Activated naive CD4-positive, alpha-beta T cell treated with anti-CD3 and anti-CD28 coated beads, Interleukin-2, amount 10 ng/mL, durations not matched to agents 7 days and 5 days (primary cell): ENCODE results near the gene ARHGEF40.

ENCODE experiments used
- CTCF ChIA-PET: fragments of 350-600 bp; sonication (Branson Sonifier 250); formaldehyde crosslinking; loops from one replicate; lab custom pipeline; 2021; ENCODE audit warnings: antibody characterized with exemption; lab: Charles Lee
- DNase-seq: peaks from one replicate; pipeline ENCODE4 v3.0.0-alpha.2; 2020
- H3K27ac Mint-ChIP-seq: one replicate; pipeline ENCODE4 v1.8.0; 2021; ENCODE audit warnings: mild to moderate bottlenecking, moderate library complexity, mixed read lengths
- H3K27me3 Mint-ChIP-seq: one replicate; pipeline ENCODE4 v1.8.0; 2021; ENCODE audit warnings: mild to moderate bottlenecking, mixed read lengths
- H3K36me3 Mint-ChIP-seq: one replicate; pipeline ENCODE4 v1.8.0; 2021; ENCODE audit warnings: mixed read lengths
- H3K4me1 Mint-ChIP-seq: one replicate; pipeline ENCODE4 v1.8.0; 2021; ENCODE audit warnings: mixed read lengths
- H3K4me3 Mint-ChIP-seq: one replicate; pipeline ENCODE4 v1.8.0; 2021; ENCODE audit warnings: mild to moderate bottlenecking, moderate library complexity, mixed read lengths
- H3K9me3 Mint-ChIP-seq: one replicate; pipeline ENCODE4 v1.8.0; 2021; ENCODE audit warnings: mixed read lengths

Gene ARHGEF40

DNA sequence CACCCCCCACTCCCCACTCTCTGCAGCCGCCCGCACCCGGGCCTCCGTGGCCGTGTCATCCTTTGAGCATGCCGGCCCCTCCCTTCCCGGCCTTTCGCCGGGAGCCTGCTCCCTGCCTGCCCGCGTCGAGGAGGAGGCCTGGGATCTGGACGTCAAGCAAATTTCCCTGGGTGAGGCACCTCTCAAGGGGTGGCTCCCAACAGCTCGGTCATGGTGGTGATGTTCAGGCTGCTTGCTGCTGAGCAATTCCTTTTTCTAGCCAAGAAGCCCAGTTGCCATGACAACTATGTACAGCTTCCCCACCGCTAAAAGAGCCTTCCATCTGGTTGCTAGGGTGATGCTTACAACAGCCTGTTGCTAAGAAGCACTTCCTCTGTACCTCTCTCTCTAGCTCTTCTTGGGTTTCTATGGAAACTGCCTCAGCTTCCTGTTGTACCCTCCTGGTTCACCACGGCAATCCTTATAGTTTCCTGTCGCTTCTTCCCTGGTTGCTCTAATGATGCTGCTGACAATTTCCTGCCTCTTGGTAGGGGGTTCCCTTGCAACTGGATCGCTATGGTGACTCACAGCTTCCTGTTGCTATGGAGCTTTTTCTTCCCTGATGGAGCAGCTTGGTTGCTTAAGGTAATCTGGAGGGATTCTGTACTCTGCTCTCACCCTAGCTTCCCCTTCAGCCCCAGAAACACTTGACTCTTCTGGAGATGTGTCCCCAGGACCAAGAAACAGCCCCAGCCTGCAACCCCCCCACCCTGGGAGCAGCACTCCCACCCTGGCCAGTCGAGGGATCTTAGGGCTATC, 17.4 kb downstream of the ARHGEF40 start:
- CTCF ChIA-PET = interaction anchor here (0.8 to 4.1 kb wide), 9 partner anchors 12 to 116 kb away, joined by 3 to 72 read pairs (median 3); partner anchors contain the start of genes ARHGEF40 and TMEM253
- Mint-ChIP-seq H3K9me3 (no peaks in the 10 kb centered on the region), H3K4me3 (no peak overlapping the region), H3K27ac (peak overlapping the region; percentile 9), H3K36me3 (no peaks in the 10 kb centered on the region), H3K27me3 (peaks cover 9% of the 10 kb centered on the region), H3K4me1 (peaks cover 19% of the 10 kb centered on the region)
- DNase-seq = peak; percentile 77

DNA sequence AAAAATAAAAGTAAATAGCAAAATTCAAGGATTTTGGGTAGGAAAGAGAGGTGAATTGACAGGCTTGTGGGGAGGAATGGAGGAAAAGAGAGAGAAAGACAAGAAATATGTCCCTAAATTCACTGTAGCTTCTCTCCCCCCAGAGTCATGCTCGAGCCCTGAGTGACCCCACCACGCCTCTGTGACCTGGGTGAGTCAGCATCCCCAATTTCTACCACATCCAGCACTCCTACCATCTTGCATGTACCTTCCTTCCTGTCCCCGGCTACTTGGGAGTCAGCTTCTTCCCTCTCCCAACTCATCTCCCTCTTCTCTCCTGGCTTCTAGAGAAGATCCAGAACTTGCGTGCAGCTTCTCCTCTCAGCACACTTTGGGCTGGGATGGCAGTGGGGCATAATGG, 18.6 kb downstream of the ARHGEF40 start:
- Mint-ChIP-seq H3K27me3 (peaks cover 20% of the 10 kb centered on the region), H3K9me3 (no peaks in the 10 kb centered on the region), H3K4me3 (no peak overlapping the region), H3K27ac (no peak overlapping the region), H3K36me3 (no peaks in the 10 kb centered on the region), H3K4me1 (peaks cover 23% of the 10 kb centered on the region)
- CTCF ChIA-PET = interaction anchor here (0.9 to 4.1 kb wide), 10 partner anchors 11 to 104 kb away, joined by 3 to 72 read pairs (median 10); partner anchors contain the start of genes ARHGEF40 and TMEM253
- DNase-seq = no peak

- no peak overlapping the region for H3K4me3 Mint-ChIP-seq
- H3K9me3 Mint-ChIP-seq = no peaks in the 10 kb centered on the region
- CTCF ChIA-PET = interaction anchor here (0.8 to 4.1 kb wide), 11 partner anchors 12 to 103 kb away, joined by 3 to 72 read pairs (median 7); partner anchors contain the start of genes ARHGEF40 and TMEM253
- DNase-seq = no peak
- H3K27me3 Mint-ChIP-seq = peaks cover 25% of the 10 kb centered on the region
- no peaks in the 10 kb centered on the region for H3K36me3 Mint-ChIP-seq
- H3K4me1 Mint-ChIP-seq = peaks cover 23% of the 10 kb centered on the region
- no peak overlapping the region for H3K27ac Mint-ChIP-seq
Observed at GRCh38 chr14:21089271-21089670, 19.2 kb downstream of the ARHGEF40 start.

DNA sequence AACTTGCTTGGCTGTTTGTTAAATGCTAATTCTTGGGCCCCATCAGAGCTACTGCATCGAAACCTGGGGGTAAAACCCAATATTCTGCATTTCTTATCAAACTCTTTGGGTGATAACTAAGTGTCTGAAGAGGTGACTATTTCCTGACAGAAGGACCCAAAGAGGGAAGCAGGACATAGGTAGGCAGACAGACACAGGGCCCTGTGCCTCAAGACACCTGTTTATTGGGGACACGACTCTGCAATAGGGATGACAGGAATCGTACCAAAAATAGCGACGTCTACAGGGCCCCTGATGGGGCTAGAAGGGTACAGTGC, 19.7 kb downstream of the ARHGEF40 start:
- H3K9me3 Mint-ChIP-seq = no peaks in the 10 kb centered on the region
- peaks cover 23% of the 10 kb centered on the region for H3K4me1 Mint-ChIP-seq
- H3K27ac Mint-ChIP-seq = no peak overlapping the region
- no peak for DNase-seq
- CTCF ChIA-PET = interaction anchor here (0.8 to 4.1 kb wide), 11 partner anchors 12 to 103 kb away, joined by 3 to 72 read pairs (median 7); partner anchors contain the start of genes ARHGEF40 and TMEM253
- peaks cover 29% of the 10 kb centered on the region for H3K27me3 Mint-ChIP-seq
- H3K4me3 Mint-ChIP-seq = no peak overlapping the region
- H3K36me3 Mint-ChIP-seq = no peaks in the 10 kb centered on the region

DNA sequence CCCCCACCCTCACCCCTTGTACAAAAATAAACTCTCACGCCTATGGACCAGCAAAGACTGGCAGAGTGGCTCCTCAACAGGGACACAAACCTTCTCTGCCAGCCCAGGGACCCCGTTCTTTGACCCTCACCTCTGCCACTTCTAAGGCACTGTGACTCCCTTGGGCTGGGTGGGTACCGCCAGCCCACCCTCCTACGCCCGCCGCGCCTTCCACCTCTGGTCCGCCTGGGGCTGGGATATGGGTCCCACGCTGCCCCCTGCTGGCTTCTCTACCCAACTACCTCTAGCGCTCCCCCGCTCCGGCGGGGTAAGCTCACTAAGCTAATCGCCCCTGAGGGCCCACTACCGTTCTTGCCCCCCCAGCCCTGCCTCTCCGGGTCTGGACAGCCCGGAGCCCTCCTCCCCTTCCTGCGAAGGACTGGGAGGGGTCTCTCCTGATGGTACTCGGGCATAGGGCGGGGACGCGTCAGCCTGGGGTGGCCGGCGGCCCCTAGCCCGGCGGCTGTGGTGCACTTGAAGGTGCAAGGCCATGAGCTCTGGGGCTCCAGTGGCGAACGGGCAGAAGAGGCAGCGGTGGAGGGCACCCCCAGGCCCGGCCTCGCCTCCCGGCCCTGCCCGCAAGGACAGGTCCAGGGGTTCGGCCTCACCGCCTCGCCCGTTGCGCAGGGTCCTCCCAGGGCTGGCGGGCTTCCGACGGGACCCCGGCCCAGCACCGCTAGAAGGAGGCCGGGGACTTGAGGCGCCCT, 20.3 kb downstream of the ARHGEF40 start:
- H3K36me3 Mint-ChIP-seq = no peaks in the 10 kb centered on the region
- H3K9me3 Mint-ChIP-seq = no peaks in the 10 kb centered on the region
- H3K27me3 Mint-ChIP-seq = peaks cover 31% of the 10 kb centered on the region
- CTCF ChIA-PET = interaction anchor here (1.1 to 4.1 kb wide), 7 partner anchors 12 to 76 kb away, joined by 3 to 72 read pairs (median 36); partner anchors contain the start of genes ARHGEF40 and TMEM253
- no peak overlapping the region for H3K4me3 Mint-ChIP-seq
- no peak overlapping the region for H3K27ac Mint-ChIP-seq
- peaks cover 23% of the 10 kb centered on the region for H3K4me1 Mint-ChIP-seq
- peak; percentile 46 for DNase-seq

DNA sequence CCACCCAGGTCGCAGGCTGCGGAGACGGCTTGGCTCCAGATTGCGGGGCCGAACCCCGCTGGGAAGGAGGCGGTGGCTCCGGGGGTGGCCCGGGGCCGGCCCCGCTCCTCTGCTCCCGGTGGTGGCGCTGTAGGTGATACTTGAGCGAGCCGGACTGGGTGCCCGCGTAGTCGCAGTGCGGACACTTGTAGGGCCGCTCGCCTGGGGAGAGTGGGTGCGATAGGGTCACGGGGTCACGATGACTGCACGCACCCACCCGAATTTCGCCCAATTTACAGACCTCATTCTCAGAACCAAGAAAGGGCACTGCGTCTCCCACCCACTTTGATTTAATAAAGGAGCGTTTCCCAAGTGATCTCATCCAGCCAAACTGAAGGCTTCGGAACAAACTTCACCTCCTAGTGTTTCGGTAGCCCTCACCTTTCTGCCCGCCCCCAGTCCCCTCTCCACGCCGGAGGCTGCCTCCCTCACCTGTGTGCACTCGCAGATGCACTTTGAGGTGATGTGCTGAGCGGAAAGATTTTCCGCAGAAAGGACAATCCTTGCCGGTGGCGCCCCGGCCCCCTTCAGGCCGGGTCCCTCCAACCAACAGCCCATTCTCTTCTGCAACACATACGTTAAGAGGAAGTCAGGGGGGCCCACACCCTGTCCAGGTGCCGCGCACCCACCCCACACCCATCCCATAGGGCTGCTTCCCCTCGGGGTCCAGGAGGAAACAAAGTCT, 21.0 kb downstream of the ARHGEF40 start:
- no peak overlapping the region for H3K27ac Mint-ChIP-seq
- peaks cover 23% of the 10 kb centered on the region for H3K4me1 Mint-ChIP-seq
- CTCF ChIA-PET = interaction anchor here (2.1 to 7.0 kb wide), 11 partner anchors 11 to 80 kb away, joined by 9 to 167 read pairs (median 51); partner anchors contain the start of genes ARHGEF40 and TMEM253
- H3K27me3 Mint-ChIP-seq = peaks cover 31% of the 10 kb centered on the region
- no peak overlapping the region for H3K4me3 Mint-ChIP-seq
- DNase-seq = no peak
- H3K9me3 Mint-ChIP-seq = no peaks in the 10 kb centered on the region
- H3K36me3 Mint-ChIP-seq = no peaks in the 10 kb centered on the region

- Mint-ChIP-seq H3K27me3 (peaks cover 38% of the 10 kb centered on the region), H3K9me3 (no peaks in the 10 kb centered on the region), H3K4me3 (no peak overlapping the region), H3K27ac (no peak overlapping the region), H3K36me3 (no peaks in the 10 kb centered on the region), H3K4me1 (peaks cover 19% of the 10 kb centered on the region)
- no peak for DNase-seq
- CTCF ChIA-PET = interaction anchor here (0.9 to 7.0 kb wide), 16 partner anchors 8 to 100 kb away, joined by 3 to 167 read pairs (median 8); partner anchors contain the start of genes ARHGEF40, RNASE8 and TMEM253
Observed at GRCh38 chr14:21091821-21092272, 21.7 kb downstream of the ARHGEF40 start.

DNA sequence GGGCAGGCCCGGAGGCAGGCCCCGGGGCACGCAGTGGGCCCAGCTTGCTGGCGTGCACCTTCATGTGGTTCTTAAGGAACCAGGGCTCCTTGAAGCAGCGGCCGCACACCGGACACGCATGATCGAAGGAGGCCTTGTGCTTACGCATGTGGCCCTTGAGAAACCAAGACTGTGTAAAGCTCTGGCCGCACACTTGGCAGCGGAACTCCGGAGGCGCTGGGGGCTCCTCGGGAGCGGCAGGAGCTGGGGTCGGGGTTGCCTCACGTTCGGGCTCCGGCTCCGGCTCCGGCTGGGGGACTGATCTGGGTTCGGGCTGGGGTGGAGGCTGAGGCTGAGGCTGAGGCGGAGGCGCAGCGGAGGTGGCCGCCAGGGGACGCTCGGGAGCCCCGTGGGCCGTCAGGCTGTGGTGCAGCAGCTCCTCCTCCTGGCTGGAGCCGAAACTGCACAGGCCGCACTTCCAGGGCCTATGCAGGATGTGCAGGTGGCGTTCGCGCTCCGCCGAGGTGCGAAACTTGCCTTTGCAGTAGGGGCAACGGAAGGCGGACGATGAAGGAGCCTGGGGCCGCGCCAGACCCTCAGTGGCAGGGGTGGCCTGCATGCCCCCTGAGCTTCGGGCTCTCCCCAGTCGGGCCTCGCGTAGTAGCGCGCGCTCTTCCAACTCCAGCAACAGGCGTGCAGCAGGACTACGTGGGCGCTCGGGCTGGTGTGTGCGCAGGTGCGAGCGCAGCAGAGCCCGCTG, 22.3 kb downstream of the ARHGEF40 start:
- no peaks in the 10 kb centered on the region for H3K9me3 Mint-ChIP-seq
- H3K4me1 Mint-ChIP-seq = peaks cover 19% of the 10 kb centered on the region
- peak; percentile 92 for DNase-seq
- H3K4me3 Mint-ChIP-seq = no peak overlapping the region
- peak overlapping the region; percentile 54 for H3K27ac Mint-ChIP-seq
- no peaks in the 10 kb centered on the region for H3K36me3 Mint-ChIP-seq
- H3K27me3 Mint-ChIP-seq = peaks cover 44% of the 10 kb centered on the region
- CTCF ChIA-PET = interaction anchor here (0.8 to 7.0 kb wide), 18 partner anchors 8 to 120 kb away, joined by 3 to 167 read pairs (median 6); partner anchors contain the start of genes ARHGEF40, RNASE8 and TMEM253

GRCh38 chr14:21093018-21093417, 22.9 kb downstream of the ARHGEF40 start:
- Mint-ChIP-seq H3K27ac (no peak overlapping the region), H3K4me3 (no peak overlapping the region)
- no peak for DNase-seq

DNA sequence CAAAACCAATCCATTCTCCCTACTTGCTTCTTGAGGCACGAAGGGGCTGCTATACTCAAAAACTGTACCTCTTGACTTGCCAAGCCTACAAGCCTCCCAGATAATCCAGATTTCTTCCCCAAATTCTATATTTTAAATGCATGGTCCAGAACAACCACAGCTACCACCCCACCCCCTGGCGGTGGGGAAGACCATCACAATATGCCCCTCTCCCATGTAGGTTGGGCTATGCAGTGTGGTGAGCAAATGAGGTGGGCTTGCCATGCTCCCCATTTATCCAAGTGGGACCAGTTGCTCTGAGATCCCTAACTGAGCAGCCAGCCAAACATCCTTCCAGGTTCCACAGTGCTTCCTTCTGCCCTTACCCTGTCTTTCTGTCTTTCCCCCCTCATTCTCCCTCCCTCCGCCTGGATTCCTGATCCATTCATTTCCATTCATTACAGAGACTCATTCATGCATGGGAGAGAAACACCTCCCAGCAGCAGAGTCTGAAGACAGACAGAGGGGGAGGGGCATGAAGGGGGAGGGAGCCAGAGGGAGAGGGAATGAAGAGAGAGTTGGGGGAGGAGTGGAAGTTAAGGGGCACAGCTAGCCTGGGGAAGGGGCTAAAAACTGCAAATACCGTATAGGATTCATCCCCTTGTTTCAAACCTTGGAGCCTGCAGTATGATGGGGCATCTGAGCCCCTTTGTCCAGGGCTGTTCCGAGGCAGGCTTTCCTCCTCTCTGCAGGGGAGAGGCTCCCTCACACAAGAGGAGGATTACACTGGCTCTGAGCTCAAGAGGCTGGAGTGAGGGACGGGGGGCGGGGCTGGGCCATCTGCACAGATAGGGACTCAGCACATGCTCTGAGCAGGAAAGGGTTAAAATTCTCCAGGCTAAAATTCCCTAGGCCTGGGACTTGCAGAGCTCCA, 23.9 kb downstream of the ARHGEF40 start:
- CTCF ChIA-PET = interaction anchor here (0.7 to 7.0 kb wide), 13 partner anchors 9 to 123 kb away, joined by 3 to 167 read pairs (median 10); partner anchors contain the start of genes ARHGEF40 and TMEM253
- H3K4me3 Mint-ChIP-seq = no peak overlapping the region
- no peak for DNase-seq
- H3K27me3 Mint-ChIP-seq = peaks cover 50% of the 10 kb centered on the region
- no peaks in the 10 kb centered on the region for H3K36me3 Mint-ChIP-seq
- H3K9me3 Mint-ChIP-seq = no peaks in the 10 kb centered on the region
- H3K4me1 Mint-ChIP-seq = peaks cover 14% of the 10 kb centered on the region
- H3K27ac Mint-ChIP-seq = no peak overlapping the region

More at GRCh38 chr14:21093018-21093417, 22.9 kb downstream of the ARHGEF40 start:
- H3K4me1 Mint-ChIP-seq = peaks cover 14% of the 10 kb centered on the region
- CTCF ChIA-PET = interaction anchor here (0.7 to 7.0 kb wide), 20 partner anchors 9 to 122 kb away, joined by 3 to 167 read pairs (median 6); partner anchors contain the start of genes ARHGEF40 and TMEM253
- no peaks in the 10 kb centered on the region for H3K36me3 Mint-ChIP-seq
- H3K9me3 Mint-ChIP-seq = no peaks in the 10 kb centered on the region
- H3K27me3 Mint-ChIP-seq = peaks cover 48% of the 10 kb centered on the region

- no peaks in the 10 kb centered on the region for H3K9me3 Mint-ChIP-seq
- peaks cover 60% of the 10 kb centered on the region for H3K27me3 Mint-ChIP-seq
- no peak for DNase-seq
- H3K27ac Mint-ChIP-seq = no peak overlapping the region
- H3K36me3 Mint-ChIP-seq = no peaks in the 10 kb centered on the region
- CTCF ChIA-PET = interaction anchor here (0.7 to 7.0 kb wide), 10 partner anchors 8 to 125 kb away, joined by 3 to 167 read pairs (median 4); partner anchors contain the start of gene TMEM253
- H3K4me3 Mint-ChIP-seq = no peak overlapping the region
- H3K4me1 Mint-ChIP-seq = peaks cover 22% of the 10 kb centered on the region
Observed at GRCh38 chr14:21095430-21096205, 25.5 kb downstream of the ARHGEF40 start.
